ENCODE results near the gene SEPTIN1. TPM values are rescaled to one million over a fixed set of nuclear protein-coding genes. Genes with fewer than 3 reads are reported as not detected.
"Not testable (repeated sequence)": the region's sequence is repeated elsewhere in the genome, so short reads cannot be mapped to it uniquely, and the experiment has no call there.

SEPTIN1 gene
- polyA plus RNA-seq, 3 donors: 0.31 to 0.60 (median 0.49) TPM

DNA sequence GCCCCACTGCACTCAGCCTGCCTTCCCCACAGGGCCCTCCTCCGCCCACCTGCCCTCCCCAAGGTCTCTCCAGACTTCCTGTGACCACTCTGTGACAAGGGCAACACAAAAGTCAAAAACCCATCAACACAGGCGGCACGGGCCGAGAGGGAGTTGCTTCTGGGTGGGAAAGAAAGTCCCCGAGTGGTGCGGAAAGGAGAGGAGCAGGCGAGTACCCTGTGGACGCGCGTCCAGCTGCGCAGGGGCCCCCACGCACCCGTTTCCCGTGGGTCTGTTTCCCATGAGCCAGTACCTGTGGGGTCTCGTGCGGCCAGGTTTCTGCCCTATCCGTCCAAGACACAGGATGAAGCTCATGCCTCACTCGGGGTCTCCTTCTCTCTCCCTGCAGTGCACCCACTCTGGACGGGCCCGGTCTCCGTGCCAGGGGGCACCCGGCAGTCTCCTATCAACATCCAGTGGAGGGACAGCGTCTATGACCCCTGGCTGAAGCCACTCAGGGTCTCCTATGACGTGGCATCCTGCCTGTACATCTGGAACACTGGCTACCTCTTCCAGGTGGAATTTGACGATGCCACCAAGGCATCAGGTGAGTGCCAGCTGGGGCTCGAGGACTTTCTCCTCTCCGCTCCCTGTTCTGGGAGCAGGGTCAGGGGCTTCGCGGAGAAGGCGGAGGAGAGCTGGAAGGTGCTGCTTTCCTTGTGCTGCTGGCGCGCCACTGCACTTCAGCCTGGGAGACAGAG, 39.4 kb downstream of the SEPTIN1 start:
- Mint-ChIP-seq H3K27me3 (ENCODE audit: low read depth in 3 of 3) (no peaks in the 10 kb centered on the region), H3K9me3 (peaks cover 0 to 2% (median 0%) of the 10 kb centered on the region in 7 donors), H3K4me3 (no peak overlapping the region), H3K27ac (no peak overlapping the region), H3K36me3 (peaks cover 1 to 2% of the 10 kb centered on the region in 2 donors), H3K4me1 (no peaks in the 10 kb centered on the region)
- 96% methylated on average over 25 of the region's 32 CpGs for WGBS (ENCODE audit: insufficient coverage)
- intact Hi-C loops (cut with micrococcal nuclease): no loop called here
- Histone ChIP-seq H3K4me3 (replicated peaks in 1 of 3; ENCODE audit: low read depth in 2 of 3, low read length in 3 of 3) (no peak overlapping the region), H3K4me1 (ENCODE audit: control insufficient read depth in 1 of 2, insufficient read depth in 2 of 2, low read length in 2 of 2) (no peaks in the 10 kb centered on the region), H3K27ac (ENCODE audit: low read depth in 1 of 2, low read length in 2 of 2) (no peak overlapping the region), H3K9me3 (replicated peaks in 1 of 2; ENCODE audit: control insufficient read depth in 1 of 2, insufficient read depth in 1 of 2, low read length in 2 of 2) (no peaks in the 10 kb centered on the region), H4K20me1 (ENCODE audit: insufficient read depth, low read length) (no peaks in the 10 kb centered on the region), H3K9ac (ENCODE audit: insufficient read depth, low read length, poor library complexity, severe bottlenecking) (no peak overlapping the region), H3K36me3 (replicated peaks in 1 of 2; ENCODE audit: control insufficient read depth in 1 of 2, insufficient read depth in 2 of 2, low read length in 2 of 2) (no peaks in the 10 kb centered on the region), H3K4me2 (replicated peaks; ENCODE audit: extremely low read depth, low read length, poor library complexity, severe bottlenecking) (no peak overlapping the region), H3K27me3 (ENCODE audit: control insufficient read depth in 2 of 2, insufficient read depth in 2 of 2, low read length in 2 of 2) (no peaks in the 10 kb centered on the region), H2AFZ (ENCODE audit: insufficient read depth, low read depth, low read length, poor library complexity, severe bottlenecking) (no peak overlapping the region), H3K79me2 (ENCODE audit: insufficient read depth, low read length) (no peaks in the 10 kb centered on the region)
- no peak for DNase-seq
- no peak for TF ChIP-seq CTCF (IDR thresholded peaks at IDR 0.05)

DNA sequence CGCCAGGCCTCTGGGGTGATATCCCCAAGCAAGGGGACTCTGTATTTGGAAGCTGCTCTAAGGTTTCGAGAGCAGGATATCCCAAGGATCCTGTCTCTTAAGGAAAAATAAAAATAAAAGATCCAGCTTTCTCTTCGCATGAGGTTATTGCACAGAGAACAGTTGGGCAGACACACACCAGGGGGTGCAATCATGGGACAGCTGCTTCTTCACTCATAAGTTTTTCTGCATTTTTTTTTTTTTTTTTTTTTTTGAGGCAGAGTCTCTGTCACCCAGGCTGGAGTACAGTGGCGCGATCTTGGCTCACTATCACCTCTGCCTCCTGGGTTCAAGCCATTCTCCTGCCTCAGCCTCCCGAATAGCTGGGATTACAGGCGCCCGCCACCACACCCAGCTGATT, 40.4 kb downstream of the SEPTIN1 start:
- H3K9me3 Mint-ChIP-seq; H2AFZ ChIP-seq (ENCODE audit: insufficient read depth, low read depth, low read length, poor library complexity, severe bottlenecking); H3K4me3 ChIP-seq (replicated peaks in 1 of 3; ENCODE audit: low read depth in 2 of 3, low read length in 3 of 3); H3K27ac ChIP-seq (ENCODE audit: low read depth in 1 of 2, low read length in 2 of 2); H3K79me2 ChIP-seq (ENCODE audit: insufficient read depth, low read length); H3K4me1 Mint-ChIP-seq; H3K27me3 ChIP-seq (ENCODE audit: control insufficient read depth in 2 of 2, insufficient read depth in 2 of 2, low read length in 2 of 2); DNase-seq; H3K4me3 Mint-ChIP-seq; H3K4me1 ChIP-seq (ENCODE audit: control insufficient read depth in 1 of 2, insufficient read depth in 2 of 2, low read length in 2 of 2); intact Hi-C loops (cut with micrococcal nuclease); H3K4me2 ChIP-seq (replicated peaks; ENCODE audit: extremely low read depth, low read length, poor library complexity, severe bottlenecking); H4K20me1 ChIP-seq (ENCODE audit: insufficient read depth, low read length); H3K9me3 ChIP-seq (replicated peaks in 1 of 2; ENCODE audit: control insufficient read depth in 1 of 2, insufficient read depth in 1 of 2, low read length in 2 of 2); H3K27me3 Mint-ChIP-seq (ENCODE audit: low read depth in 3 of 3); H3K36me3 ChIP-seq (replicated peaks in 1 of 2; ENCODE audit: control insufficient read depth in 1 of 2, insufficient read depth in 2 of 2, low read length in 2 of 2); H3K27ac Mint-ChIP-seq; H3K36me3 Mint-ChIP-seq; H3K9ac ChIP-seq (ENCODE audit: insufficient read depth, low read length, poor library complexity, severe bottlenecking): not testable (repeated sequence)
- WGBS (ENCODE audit: insufficient coverage): 94% methylated on average over 2 of the region's 8 CpGs

Measured in CD14-positive monocyte (primary cell).